AG04450 (cell line): ENCODE data around the gene FRMPD2. TPM values are rescaled to one million over a fixed set of nuclear protein-coding genes. Genes with fewer than 3 reads are reported as not detected.
"Not testable (repeated sequence)": the region's sequence is repeated elsewhere in the genome, so short reads cannot be mapped to it uniquely, and the experiment has no call there.

Source experiments
- CTCF ChIA-PET: fragments of 300-600, 350-600 bp; formaldehyde crosslinking; extraction: SDS; loops from one replicate; lab custom pipeline; 2022; ENCODE audit warnings: antibody characterized with exemption, inconsistent platforms; lab: Charles Lee
- POLR2A ChIA-PET: fragments of 350-600 bp; formaldehyde crosslinking; extraction: SDS; loops from one replicate; lab custom pipeline; 2021; ENCODE audit warnings: antibody characterized with exemption, inconsistent platforms; lab: Yijun Ruan, JAX
- DNase-seq: peaks from one replicate; pipeline ENCODE4 v3.0.0-alpha.2; 2011; ENCODE audit warnings: low read depth, low spot score
- H3K27ac ChIP-seq: one replicate; pipeline ENCODE4 v1.5.1; 2012; ENCODE audit warnings: low read depth, low read length, control low read depth
- H3K27me3 ChIP-seq: one replicate; pipeline ENCODE4 v1.6.0; 2012; ENCODE audit warnings: low read length; ENCODE audit not compliant: control insufficient read depth, insufficient read depth
- H3K4me3 ChIP-seq: 2 replicates; pipeline ENCODE4 v1.5.1; 2011; ENCODE audit warnings: mild to moderate bottlenecking, low read depth, low read length, control low read depth
- H3K9me3 ChIP-seq: 2 replicates; pipeline ENCODE4 v1.5.1; 2012; ENCODE audit warnings: low read length; ENCODE audit not compliant: control insufficient read depth, insufficient read depth
- polyA plus RNA-seq: library from polyadenylated mRNA; depleted of rRNA; stranded (reverse); fragments of >200 nt; gene quantifications from 2 replicates; pipeline ENCODE4 v1.2.3, GENCODE V29; 2011
- TF ChIP-seq, protein P1 (sequence below): IDR thresholded peaks from 2 replicates; pipeline ENCODE4 v1.5.1; 2011; ENCODE audit warnings: low read depth, low read length, control low read depth, inconsistent platforms

Gene FRMPD2
- polyA plus RNA-seq, 1 experiment = not detected

DNA sequence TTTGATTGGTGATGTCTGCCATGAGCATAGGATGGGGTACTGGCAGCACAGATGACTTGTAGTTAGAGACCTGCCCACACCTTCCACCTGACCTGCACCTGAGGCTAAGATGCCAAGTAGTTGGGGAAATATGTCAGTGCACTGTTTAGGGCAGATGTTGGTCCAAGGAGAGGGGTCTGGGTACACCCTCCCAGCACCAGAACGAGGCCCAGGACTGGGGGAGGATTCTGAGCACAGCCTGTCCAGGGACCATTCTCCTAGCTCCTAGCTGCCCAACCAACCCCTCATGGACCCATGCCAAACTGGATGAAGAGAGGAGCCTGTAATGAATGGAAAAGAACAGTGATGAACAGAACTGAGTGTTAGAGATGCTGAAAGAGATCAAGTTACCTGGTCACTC is 28.0 kb downstream of the FRMPD2 start:
- no peak for DNase-seq
- CTCF ChIA-PET = no interaction called here
- TF ChIP-seq, protein P1, sequence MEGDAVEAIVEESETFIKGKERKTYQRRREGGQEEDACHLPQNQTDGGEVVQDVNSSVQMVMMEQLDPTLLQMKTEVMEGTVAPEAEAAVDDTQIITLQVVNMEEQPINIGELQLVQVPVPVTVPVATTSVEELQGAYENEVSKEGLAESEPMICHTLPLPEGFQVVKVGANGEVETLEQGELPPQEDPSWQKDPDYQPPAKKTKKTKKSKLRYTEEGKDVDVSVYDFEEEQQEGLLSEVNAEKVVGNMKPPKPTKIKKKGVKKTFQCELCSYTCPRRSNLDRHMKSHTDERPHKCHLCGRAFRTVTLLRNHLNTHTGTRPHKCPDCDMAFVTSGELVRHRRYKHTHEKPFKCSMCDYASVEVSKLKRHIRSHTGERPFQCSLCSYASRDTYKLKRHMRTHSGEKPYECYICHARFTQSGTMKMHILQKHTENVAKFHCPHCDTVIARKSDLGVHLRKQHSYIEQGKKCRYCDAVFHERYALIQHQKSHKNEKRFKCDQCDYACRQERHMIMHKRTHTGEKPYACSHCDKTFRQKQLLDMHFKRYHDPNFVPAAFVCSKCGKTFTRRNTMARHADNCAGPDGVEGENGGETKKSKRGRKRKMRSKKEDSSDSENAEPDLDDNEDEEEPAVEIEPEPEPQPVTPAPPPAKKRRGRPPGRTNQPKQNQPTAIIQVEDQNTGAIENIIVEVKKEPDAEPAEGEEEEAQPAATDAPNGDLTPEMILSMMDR = no peak
- Histone ChIP-seq H3K9me3 (no peaks in the 10 kb centered on the region; the same call in 1 of the 2 replicates), H3K27ac (no peak overlapping the region), H3K4me3 (no peak overlapping the region), H3K27me3 (peaks cover 13% of the 10 kb centered on the region)
- POLR2A ChIA-PET = no interaction called here

DNA sequence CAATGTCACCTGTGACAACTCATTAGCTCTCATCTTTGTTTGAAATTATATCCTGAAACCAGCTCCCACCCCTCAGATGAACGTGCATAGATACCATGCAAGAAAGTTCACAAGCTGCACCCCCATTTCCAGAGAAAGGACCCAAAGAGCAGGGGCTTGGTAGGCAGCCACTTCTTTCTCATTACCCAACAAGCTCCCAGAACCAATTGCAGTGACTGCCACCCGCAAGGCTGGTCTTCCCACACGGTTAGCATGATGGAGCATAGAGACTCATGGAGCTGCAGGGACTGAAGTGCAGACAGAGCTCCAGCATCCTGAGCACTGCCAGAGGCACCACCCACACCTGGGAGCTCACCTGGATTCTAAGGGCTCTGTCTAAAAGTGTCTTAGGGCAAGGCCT is 28.5 kb downstream of the FRMPD2 start:
- Histone ChIP-seq H3K27me3 (peaks cover 17% of the 10 kb centered on the region), H3K27ac (no peak overlapping the region), H3K4me3 (no peak overlapping the region), H3K9me3 (no peaks in the 10 kb centered on the region; the same call in 1 of the 2 replicates)
- ChIA-PET POLR2A (no interaction called here), CTCF (no interaction called here)
- DNase-seq = no peak
- TF ChIP-seq, protein P1 = no peak

DNA sequence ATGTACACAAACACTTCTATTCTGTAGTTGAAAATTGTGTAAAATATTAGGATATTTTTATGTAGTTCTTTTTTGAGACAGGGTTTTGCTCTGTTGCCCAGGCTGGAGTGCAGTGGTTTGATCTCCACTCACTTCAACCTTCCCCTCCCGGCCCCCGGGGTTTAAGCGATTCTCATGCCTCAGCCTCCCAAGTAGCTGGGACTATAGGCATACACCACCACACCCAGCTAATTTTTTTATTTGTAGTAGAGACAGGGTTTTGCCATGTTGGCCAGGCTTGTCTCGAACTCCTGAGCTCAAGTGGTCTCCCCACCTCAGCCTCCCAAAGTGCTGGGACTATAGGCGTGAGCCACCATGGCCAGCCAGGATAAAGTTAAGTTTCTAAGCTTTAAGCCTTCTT is 30.6 kb downstream of the FRMPD2 start:
- H3K27ac ChIP-seq, H3K4me3 ChIP-seq, POLR2A ChIA-PET, CTCF ChIA-PET, H3K9me3 ChIP-seq, DNase-seq: not testable (repeated sequence)
- peaks cover 20% of the 10 kb centered on the region for H3K27me3 ChIP-seq

DNA sequence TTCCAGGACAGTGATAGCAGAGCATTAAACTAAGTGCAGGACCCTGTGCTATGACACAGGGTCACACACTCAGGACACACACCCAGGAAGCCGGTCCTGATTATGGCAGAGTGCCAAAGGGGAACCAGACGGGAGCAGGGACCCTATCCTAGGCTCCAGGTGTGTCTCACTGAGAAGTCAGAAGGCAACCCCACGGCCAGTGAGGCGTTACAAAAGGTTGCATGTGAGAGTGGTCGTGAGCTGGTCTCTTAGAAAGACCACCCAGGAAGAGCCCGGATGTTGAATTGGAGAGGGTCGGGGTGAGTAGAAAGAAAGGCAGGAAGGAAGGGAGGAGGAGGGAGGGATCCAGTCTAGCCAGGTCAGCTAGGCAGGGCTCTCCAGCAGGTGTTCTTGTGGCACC is 31.0 kb downstream of the FRMPD2 start:
- ChIA-PET POLR2A (no interaction called here), CTCF (no interaction called here)
- no peaks in the 10 kb centered on the region for H3K9me3 ChIP-seq
- peaks cover 20% of the 10 kb centered on the region for H3K27me3 ChIP-seq
- no peak overlapping the region for H3K27ac ChIP-seq
- no peak for DNase-seq
- H3K4me3 ChIP-seq = no peak overlapping the region
- TF ChIP-seq, protein P1 = no peak

DNA sequence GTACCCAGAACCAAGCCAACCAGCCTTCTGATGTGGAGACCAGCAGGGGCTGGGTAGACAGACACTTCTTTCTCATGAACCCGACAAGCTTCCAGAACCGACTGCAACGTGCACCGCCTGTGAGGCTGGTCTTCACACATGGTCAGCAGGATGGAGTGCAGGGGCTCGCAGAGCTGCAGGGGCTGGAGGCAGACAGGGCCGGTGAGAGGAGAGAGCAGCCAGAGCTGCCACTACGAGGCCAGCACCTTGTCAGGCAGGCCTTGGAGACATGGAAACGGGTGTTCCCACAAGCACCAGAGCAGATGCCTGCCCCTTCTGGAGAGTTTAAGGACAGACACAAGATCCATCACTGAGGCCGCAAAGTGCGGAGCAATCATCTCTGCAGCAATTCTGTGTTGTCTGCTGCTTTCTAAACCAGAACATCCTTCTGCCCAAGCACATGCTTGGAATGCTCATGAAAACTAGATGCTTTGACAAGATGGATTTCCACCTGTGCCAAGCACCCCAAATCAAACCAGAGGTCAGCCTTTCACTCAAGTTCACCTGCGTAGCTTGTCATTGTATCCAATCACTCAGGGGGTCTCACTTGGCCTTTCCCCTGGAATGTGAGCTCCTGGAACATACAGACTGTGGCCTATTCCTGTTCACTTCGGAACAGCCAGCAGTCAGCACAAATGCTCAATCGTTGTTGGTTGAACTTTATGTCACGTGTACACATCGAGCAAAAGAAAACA is 32.2 kb downstream of the FRMPD2 start:
- Histone ChIP-seq H3K27ac (no peak overlapping the region), H3K4me3 (no peak overlapping the region), H3K27me3 (peaks cover 20% of the 10 kb centered on the region), H3K9me3 (no peaks in the 10 kb centered on the region)
- CTCF ChIA-PET = no interaction called here
- POLR2A ChIA-PET = no interaction called here
- no peak for DNase-seq
- TF ChIP-seq, protein P1 = no peak
